ENCODE results near the gene GYPC.

GRCh38 chr2:126664234-126664633 lies 8.3 kb downstream of the GYPC start:
- TF ChIP-seq POLR2A (IDR thresholded peaks at IDR 0.05) (no peak), CTCF (IDR thresholded peaks at IDR 0.05) (no peak), POLR2AphosphoS5 (IDR thresholded peaks at IDR 0.05) (no peak)

Measured in prostate gland (tissue), 2 donors.